Measurements from ENCODE around the gene CORO2A.
A peak's percentile ranks its signal among the peaks of the same experiment; 100 is the strongest.
"Not testable (repeated sequence)": the region's sequence is repeated elsewhere in the genome, so short reads cannot be mapped to it uniquely, and the experiment has no call there.

Gene CORO2A

DNA sequence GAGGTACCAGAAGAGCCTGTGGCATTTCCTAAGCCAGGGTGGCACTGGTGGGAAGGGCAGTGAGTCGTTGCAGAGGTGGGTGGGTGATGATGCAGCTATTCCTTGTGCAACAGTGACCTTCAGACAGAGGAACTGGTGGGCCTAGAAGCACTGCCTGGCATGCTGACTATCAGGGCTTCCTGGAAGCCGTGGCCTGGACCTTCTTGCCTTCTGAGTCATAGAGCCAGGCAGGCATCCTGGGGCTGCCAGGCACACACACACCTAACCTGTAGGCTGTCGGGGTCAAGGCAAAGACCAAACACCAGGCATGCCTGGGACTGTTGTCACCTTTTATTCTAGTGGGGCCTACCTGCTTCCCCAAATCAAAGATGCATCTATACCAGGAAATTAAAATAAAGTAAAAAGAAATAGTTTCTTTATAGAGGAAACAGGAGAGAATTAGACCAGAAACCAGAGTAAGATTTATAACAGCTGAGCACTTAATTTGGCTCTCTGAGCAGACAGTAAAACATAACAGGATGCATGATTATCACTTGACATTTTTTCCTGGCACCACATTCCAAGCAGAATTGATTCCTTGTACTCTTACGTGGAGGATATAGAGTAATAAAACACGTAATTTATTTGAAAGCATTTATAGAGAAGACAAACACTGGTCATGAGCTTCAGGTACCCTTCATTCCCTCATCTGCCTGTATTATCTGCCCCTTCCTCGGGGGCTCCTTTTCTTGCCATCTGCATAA lies 110.8 kb downstream of the CORO2A start:
- no peak for DNase-seq (ENCODE audit: low spot score)

DNA sequence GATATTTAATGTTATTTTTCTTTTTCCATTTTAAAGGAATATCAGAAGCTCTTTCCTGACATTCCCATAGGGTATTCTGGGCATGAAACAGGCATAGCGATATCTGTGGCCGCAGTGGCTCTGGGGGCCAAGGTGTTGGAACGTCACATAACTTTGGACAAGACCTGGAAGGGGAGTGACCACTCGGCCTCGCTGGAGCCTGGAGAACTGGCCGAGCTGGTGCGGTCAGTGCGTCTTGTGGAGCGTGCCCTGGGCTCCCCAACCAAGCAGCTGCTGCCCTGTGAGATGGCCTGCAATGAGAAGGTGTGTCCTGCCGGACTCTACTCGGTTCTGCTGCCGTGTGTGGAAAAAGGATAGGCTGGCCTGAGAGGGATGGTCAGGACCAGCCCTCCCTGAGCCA lies 111.7 kb downstream of the CORO2A start:
- DNase-seq (ENCODE audit: low spot score): no peak

- DNase-seq (ENCODE audit: low spot score): no peak
Measured at GRCh38 chr9:98080326-98080725, 112.1 kb downstream of the CORO2A start.

DNA sequence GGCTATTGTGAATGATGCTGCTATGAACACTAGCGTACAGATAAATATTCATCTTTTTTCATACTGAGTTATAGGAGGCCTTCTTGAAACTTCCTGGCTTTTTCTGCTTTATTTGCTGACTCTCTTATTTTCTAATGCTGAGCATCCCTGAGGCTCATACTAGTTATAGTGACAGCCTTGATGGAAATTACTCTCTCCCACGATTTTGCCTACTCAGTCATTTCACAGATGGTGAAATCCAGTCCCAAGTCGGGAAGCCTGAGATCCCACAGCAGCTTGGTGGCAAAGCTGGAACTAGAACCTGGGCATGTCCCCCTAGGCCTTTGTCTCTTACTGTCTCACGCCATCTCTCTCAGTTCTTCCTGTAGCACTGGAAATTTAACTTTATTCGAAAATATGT lies 113.5 kb downstream of the CORO2A start:
- DNase-seq (ENCODE audit: low spot score): no peak

GRCh38 chr9:98076514-98076890 lies 115.9 kb downstream of the CORO2A start:
- DNase-seq (ENCODE audit: low spot score): not testable (repeated sequence)

DNA sequence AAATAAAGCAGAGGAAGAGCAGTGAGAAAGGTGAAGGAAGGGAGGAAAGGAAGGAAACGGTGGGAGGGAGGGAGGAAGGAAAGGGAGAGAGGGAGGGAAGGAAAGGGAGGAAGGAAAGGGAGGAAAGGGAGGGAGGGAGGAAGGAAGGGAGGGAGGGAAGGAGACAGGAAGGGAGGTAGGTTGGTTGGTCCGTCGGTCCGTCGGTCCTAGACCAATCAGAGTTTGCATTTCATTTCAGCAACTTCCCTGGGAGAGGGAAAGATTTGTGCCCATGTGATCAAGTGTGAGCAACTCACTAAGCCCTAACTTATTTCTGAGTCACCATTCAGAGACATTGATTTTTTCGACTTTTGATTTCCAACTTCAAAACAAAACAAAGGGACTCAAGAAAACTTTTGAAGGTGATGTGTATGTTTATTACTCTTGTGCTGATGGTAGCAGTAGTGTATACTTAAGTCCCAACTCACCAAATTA lies 117.1 kb downstream of the CORO2A start:
- peak; percentile 33 for DNase-seq (ENCODE audit: low spot score)

- DNase-seq (ENCODE audit: low spot score): peak; percentile 71
Measured at GRCh38 chr9:98074115-98074990, 118.1 kb downstream of the CORO2A start.

- no peak for DNase-seq (ENCODE audit: low spot score)
Measured at GRCh38 chr9:98071737-98072136, 120.7 kb downstream of the CORO2A start.

Data from CD4-positive, alpha-beta T cell treated with Interleukin-6 at 100 ng/mL for 8 hours (primary cell).